ENCODE data around the gene NLRP13.

NLRP13 gene

GRCh38 chr19:55902080-55902751 is 29.9 kb downstream of the NLRP13 start:
- no peak for DNase-seq (ENCODE audit: low read depth, low spot score)

GRCh38 chr19:55901369-55902079 is 30.6 kb downstream of the NLRP13 start:
- no peak for DNase-seq (ENCODE audit: low read depth, low spot score)

- DNase-seq (ENCODE audit: low read depth, low spot score), result no peak
Observed at GRCh38 chr19:55898911-55899310, 33.2 kb downstream of the NLRP13 start.

GRCh38 chr19:55882626-55883025 is 49.5 kb downstream of the NLRP13 start:
- DNase-seq (ENCODE audit: low read depth, low spot score), result no peak

- DNase-seq (ENCODE audit: low read depth, low spot score), result no peak
Observed at GRCh38 chr19:55877211-55877610, 54.9 kb downstream of the NLRP13 start.

- DNase-seq (ENCODE audit: low read depth, low spot score), result no peak
Observed at GRCh38 chr19:55870736-55871135, 61.4 kb downstream of the NLRP13 start.

GRCh38 chr19:55867101-55867500 is 65.0 kb downstream of the NLRP13 start:
- no peak for DNase-seq (ENCODE audit: low read depth, low spot score)

- no peak for DNase-seq (ENCODE audit: low read depth, low spot score)
Observed at GRCh38 chr19:55866521-55866920, 65.6 kb downstream of the NLRP13 start.

GRCh38 chr19:55858969-55859368 is 73.2 kb downstream of the NLRP13 start:
- DNase-seq (ENCODE audit: low read depth, low spot score), result no peak

GRCh38 chr19:55858401-55858800 is 73.7 kb downstream of the NLRP13 start:
- no peak for DNase-seq (ENCODE audit: low read depth, low spot score)

- no peak for DNase-seq (ENCODE audit: low read depth, low spot score)
Observed at GRCh38 chr19:55857974-55858373, 74.2 kb downstream of the NLRP13 start.

- DNase-seq (ENCODE audit: low read depth, low spot score), result no peak
Observed at GRCh38 chr19:55857149-55857548, 75.0 kb downstream of the NLRP13 start.

GRCh38 chr19:55855160-55855559 is 77.0 kb downstream of the NLRP13 start:
- DNase-seq (ENCODE audit: low read depth, low spot score), result no peak
